H9 (cell line): ENCODE measurements around the gene RABGAP1L. TPM values are rescaled to one million over a fixed set of nuclear protein-coding genes. Genes with fewer than 3 reads are reported as not detected.
A peak's percentile ranks its signal among the peaks of the same experiment; 100 is the strongest.

Source experiments
- DNase-seq: peaks from one replicate; pipeline ENCODE4 v3.0.0-alpha.2; 2017
- H2AFZ ChIP-seq: one replicate; pipeline ENCODE4 v1.6.1; 2013; ENCODE audit warnings: mild to moderate bottlenecking, low read length, control low read depth, moderate library complexity
- H2AK5ac ChIP-seq: 2 replicates; pipeline ENCODE4 v1.6.1; 2013; ENCODE audit warnings: low read length, control low read depth, mixed read lengths; ENCODE audit not compliant: insufficient read length
- H2BK120ac ChIP-seq: one replicate; pipeline ENCODE4 v1.6.1; 2013; ENCODE audit warnings: low read depth, mild to moderate bottlenecking, low read length, control low read depth, inconsistent platforms; ENCODE audit not compliant: poor library complexity, severe bottlenecking
- H2BK12ac ChIP-seq: 2 replicates; pipeline ENCODE4 v1.6.1; 2013; ENCODE audit warnings: low read length, control low read depth, mixed read lengths, low read depth; ENCODE audit not compliant: insufficient read length
- H2BK15ac ChIP-seq: 2 replicates; pipeline ENCODE4 v1.6.1; 2013; ENCODE audit warnings: low read depth, low read length, control low read depth
- H2BK20ac ChIP-seq: one replicate; pipeline ENCODE4 v1.6.1; 2013; ENCODE audit warnings: low read depth, mild to moderate bottlenecking, low read length, control low read depth, inconsistent platforms; ENCODE audit not compliant: poor library complexity, severe bottlenecking
- H2BK5ac ChIP-seq: 2 replicates; pipeline ENCODE4 v1.6.1; 2013; ENCODE audit warnings: low read length, control low read depth, mixed read lengths; ENCODE audit not compliant: insufficient read length
- H3K14ac ChIP-seq: 2 replicates; pipeline ENCODE4 v1.6.1; 2013; ENCODE audit warnings: low read length, control low read depth; ENCODE audit not compliant: insufficient read depth
- H3K18ac ChIP-seq: 2 replicates; pipeline ENCODE4 v1.6.1; 2013; ENCODE audit warnings: low read depth, mild to moderate bottlenecking, mixed read lengths, low read length, control low read depth; ENCODE audit not compliant: insufficient read length
- H3K23ac ChIP-seq: 2 replicates; pipeline ENCODE4 v1.6.1; 2013; ENCODE audit warnings: low read length, control low read depth, mixed read lengths, low read depth; ENCODE audit not compliant: insufficient read length
- H3K23me2 ChIP-seq: 2 replicates; pipeline ENCODE4 v1.6.1; 2013; ENCODE audit warnings: low read depth, mild to moderate bottlenecking, mixed read lengths, low read length, control low read depth; ENCODE audit not compliant: insufficient read length, poor library complexity, severe bottlenecking
- H3K27ac ChIP-seq: 2 replicates; pipeline ENCODE4 v1.5.1; 2013; ENCODE audit warnings: low read length, control low read depth, mixed read lengths, low read depth; ENCODE audit not compliant: insufficient read length
- H3K27me3 ChIP-seq: 2 replicates; pipeline ENCODE4 v1.6.1; 2013; ENCODE audit warnings: low read length, control low read depth, inconsistent platforms; ENCODE audit not compliant: insufficient read depth
- H3K4ac ChIP-seq: 2 replicates; pipeline ENCODE4 v1.6.1; 2013; ENCODE audit warnings: low read depth, mild to moderate bottlenecking, control low read depth, inconsistent platforms, low read length, moderate library complexity
- H3K4me1 ChIP-seq: 2 replicates; pipeline ENCODE4 v1.6.1; 2013; ENCODE audit warnings: low read length, control low read depth, inconsistent platforms; ENCODE audit not compliant: insufficient read depth
- H3K4me2 ChIP-seq: 2 replicates; pipeline ENCODE4 v1.6.1; 2013; ENCODE audit warnings: low read length, control low read depth, mixed read lengths; ENCODE audit not compliant: insufficient read length, insufficient read depth
- H3K56ac ChIP-seq: 2 replicates; pipeline ENCODE4 v1.6.1; 2013; ENCODE audit warnings: low read depth, mild to moderate bottlenecking, mixed read lengths, low read length, control low read depth; ENCODE audit not compliant: insufficient read length
- H3K79me1 ChIP-seq: 2 replicates; pipeline ENCODE4 v1.6.1; 2013; ENCODE audit warnings: low read depth, mild to moderate bottlenecking, moderate library complexity, low read length, control low read depth, inconsistent platforms; ENCODE audit not compliant: insufficient read depth, poor library complexity, severe bottlenecking
- H3K79me2 ChIP-seq: 2 replicates; pipeline ENCODE4 v1.6.1; 2013; ENCODE audit warnings: low read length, control low read depth, inconsistent platforms; ENCODE audit not compliant: insufficient read depth
- H3K9ac ChIP-seq: 2 replicates; pipeline ENCODE4 v1.6.1; 2013; ENCODE audit warnings: low read length, control low read depth, mixed read lengths; ENCODE audit not compliant: insufficient read length; ENCODE audit errors: extremely low read depth
- H3K9me3 ChIP-seq: one replicate; pipeline ENCODE4 v1.6.1; 2013; ENCODE audit warnings: low read depth, low read length, inconsistent platforms; ENCODE audit not compliant: control insufficient read depth
- H3T11ph ChIP-seq: one replicate; pipeline ENCODE4 v1.6.1; 2013; ENCODE audit warnings: mild to moderate bottlenecking, low read length, control low read depth, inconsistent platforms
- H4K20me1 ChIP-seq: one replicate; pipeline ENCODE4 v1.6.1; 2013; ENCODE audit not compliant: control insufficient read depth, insufficient read length, insufficient read depth
- H4K5ac ChIP-seq: 2 replicates; pipeline ENCODE4 v1.6.1; 2013; ENCODE audit warnings: low read depth, mild to moderate bottlenecking, mixed read lengths, low read length, control low read depth; ENCODE audit not compliant: insufficient read length
- H4K8ac ChIP-seq: replicated peaks from 2 replicates; pipeline ENCODE4 v1.6.1; 2013; ENCODE audit warnings: low read length, control low read depth, mixed read lengths, low read depth; ENCODE audit not compliant: insufficient read length
- H4K91ac ChIP-seq: 2 replicates; pipeline ENCODE4 v1.6.1; 2013; ENCODE audit warnings: low read depth, mild to moderate bottlenecking, moderate library complexity, mixed read lengths, low read length, control low read depth; ENCODE audit not compliant: insufficient read length
- H3K27ac Mint-ChIP-seq, 3 experiments: 2 replicates in 2 of 3; 3 replicates in 1 of 3; pipeline ENCODE4 v1.8.0; 2020 to 2021; ENCODE audit warnings: mixed read lengths in 3 of 3, mild to moderate bottlenecking in 1 of 3, moderate library complexity in 1 of 3
- H3K27me3 Mint-ChIP-seq: 2 replicates; pipeline ENCODE4 v1.8.0; 2021; ENCODE audit warnings: low read depth, mild to moderate bottlenecking, moderate library complexity, mixed read lengths
- H3K36me3 Mint-ChIP-seq, 3 experiments: 2 replicates in 2 of 3; 3 replicates in 1 of 3; pipeline ENCODE4 v1.8.0; 2020 to 2021; ENCODE audit warnings: low read depth in 3 of 3, mixed read lengths in 3 of 3; ENCODE audit not compliant: insufficient read depth in 1 of 3
- H3K4me1 Mint-ChIP-seq, 2 experiments: 2 replicates each; pipeline ENCODE4 v1.8.0; 2020; ENCODE audit warnings: mixed read lengths in 2 of 2
- H3K4me3 Mint-ChIP-seq, 2 experiments: 2 replicates in 1 of 2; 3 replicates in 1 of 2; pipeline ENCODE4 v1.8.0; 2020 to 2021; ENCODE audit warnings: mild to moderate bottlenecking in 2 of 2, mixed read lengths in 2 of 2, moderate library complexity in 1 of 2
- H3K9me3 Mint-ChIP-seq, 2 experiments: 2 replicates in 1 of 2; 3 replicates in 1 of 2; pipeline ENCODE4 v1.8.0; 2020; ENCODE audit warnings: mild to moderate bottlenecking in 2 of 2, mixed read lengths in 2 of 2, moderate library complexity in 1 of 2
- CTCF ChIP-seq: fragments of 200-600 bp; sonication (generic); conservative IDR thresholded peaks from 3 replicates; pipeline ENCODE4 v1.8.0; 2021; ENCODE audit warnings: antibody characterized with exemption, mild to moderate bottlenecking
- WGBS: extraction: QIAGEN DNeasy Blood & Tissue Kit; methylation state at CpG from one replicate; pipeline ENCODE4 v1.1.7; 2013; ENCODE audit warnings: missing lambda C conversion rate, low lambda C conversion rate, mixed read lengths; ENCODE audit not compliant: insufficient read length; ENCODE audit errors: extremely low coverage; 5-methylcytosine and 5-hydroxymethylcytosine counted together
- total RNA-seq: library from RNA; stranded (reverse); gene quantifications from 2 replicates; pipeline ENCODE4 v1.2.1, GENCODE V29; 2021

RABGAP1L gene
- total RNA-seq, 1 experiment from 2014 or later = 147 TPM

- TF ChIP-seq CTCF = no peak
- H3K9ac ChIP-seq = no peak overlapping the region
- no peak overlapping the region for H3T11ph ChIP-seq
- no peak for DNase-seq
- H3K4me1 Mint-ChIP-seq = peaks cover 11 to 13% of the 10 kb centered on the region in 2 experiments
- H3K23me2 ChIP-seq = no peaks in the 10 kb centered on the region
- no peaks in the 10 kb centered on the region for H3K27me3 ChIP-seq
- H3K14ac ChIP-seq = no peak overlapping the region
- no CpG with 5 or more reads among the region's 2 CpGs for WGBS
- no peak overlapping the region for H3K4me2 ChIP-seq
- H4K91ac ChIP-seq = no peak overlapping the region
- H4K5ac ChIP-seq = no peak overlapping the region
- H3K23ac ChIP-seq = no peak overlapping the region
- H2AFZ ChIP-seq = no peak overlapping the region
- H2BK20ac ChIP-seq = no peak overlapping the region
- no peak overlapping the region for H3K18ac ChIP-seq
- no peak overlapping the region for H3K4ac ChIP-seq
- no peaks in the 10 kb centered on the region for H3K79me1 ChIP-seq
- H3K4me1 ChIP-seq = no peaks in the 10 kb centered on the region
- no peak overlapping the region for H2BK15ac ChIP-seq
- H2BK5ac ChIP-seq = no peak overlapping the region
- H3K79me2 ChIP-seq = no peaks in the 10 kb centered on the region
- no peak overlapping the region for H2AK5ac ChIP-seq
- no peak overlapping the region for H2BK120ac ChIP-seq
- no peaks in the 10 kb centered on the region for H4K20me1 ChIP-seq
- no peak overlapping the region for H2BK12ac ChIP-seq
- H3K27ac ChIP-seq = no peak overlapping the region
- H3K9me3 Mint-ChIP-seq = no peaks in the 10 kb centered on the region
- no peak overlapping the region for H4K8ac ChIP-seq
- no peak overlapping the region for H3K4me3 Mint-ChIP-seq
- H3K27ac Mint-ChIP-seq = peak overlapping the region in 2 of 3 experiments; percentile 58 to 84; a peak in 2 of 7 replicates
- H3K36me3 Mint-ChIP-seq = no peaks in the 10 kb centered on the region
- H3K9me3 ChIP-seq = no peaks in the 10 kb centered on the region
- H3K56ac ChIP-seq = no peak overlapping the region
- H3K27me3 Mint-ChIP-seq = no peaks in the 10 kb centered on the region
These were observed 542.2 kb downstream of the RABGAP1L start for GRCh38 chr1:174701565-174701964.
